Upper lobe of left lung (tissue), 4 donors: ENCODE measurements around the gene ZNF365.

Source experiments
- EP300 ChIP-seq, 4 donors: sonication (generic); formaldehyde crosslinking; IDR thresholded peaks; one replicate each; pipeline ENCODE4 v1.5.1; 2017; ENCODE audit warnings: antibody characterized with exemption in 4 of 4, control low read depth in 2 of 4
- TF ChIP-seq, protein P1 (sequence below), 6 experiments: fragments of 450-650 bp in 4 of 6; fragments of 200-600 bp in 2 of 6; sonication (generic) in 2 of 6; IDR thresholded peaks; one replicate each; pipeline ENCODE4 v1.5.1; 2016 to 2019; ENCODE audit warnings: antibody characterized with exemption in 6 of 6

DNA sequence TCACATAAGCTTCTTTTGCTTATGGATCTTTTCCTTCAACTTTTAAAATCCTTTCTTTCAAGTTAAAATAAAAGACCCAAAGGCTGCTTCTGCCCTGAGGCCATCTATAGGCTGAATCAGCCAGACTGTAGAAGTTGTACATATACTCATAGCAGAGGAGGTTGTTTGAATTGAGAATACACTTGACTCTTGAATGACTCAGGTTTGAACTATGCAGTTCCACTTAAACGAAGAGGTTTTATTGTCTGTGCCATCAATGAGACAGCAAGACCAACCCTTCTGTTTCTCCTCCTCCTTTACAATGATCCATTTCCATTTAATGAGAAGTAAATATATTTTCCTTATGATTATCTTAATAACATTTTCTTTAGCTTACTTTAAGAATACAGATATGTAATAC, 5.8 kb downstream of the ZNF365 start:
- TF ChIP-seq, protein P1, sequence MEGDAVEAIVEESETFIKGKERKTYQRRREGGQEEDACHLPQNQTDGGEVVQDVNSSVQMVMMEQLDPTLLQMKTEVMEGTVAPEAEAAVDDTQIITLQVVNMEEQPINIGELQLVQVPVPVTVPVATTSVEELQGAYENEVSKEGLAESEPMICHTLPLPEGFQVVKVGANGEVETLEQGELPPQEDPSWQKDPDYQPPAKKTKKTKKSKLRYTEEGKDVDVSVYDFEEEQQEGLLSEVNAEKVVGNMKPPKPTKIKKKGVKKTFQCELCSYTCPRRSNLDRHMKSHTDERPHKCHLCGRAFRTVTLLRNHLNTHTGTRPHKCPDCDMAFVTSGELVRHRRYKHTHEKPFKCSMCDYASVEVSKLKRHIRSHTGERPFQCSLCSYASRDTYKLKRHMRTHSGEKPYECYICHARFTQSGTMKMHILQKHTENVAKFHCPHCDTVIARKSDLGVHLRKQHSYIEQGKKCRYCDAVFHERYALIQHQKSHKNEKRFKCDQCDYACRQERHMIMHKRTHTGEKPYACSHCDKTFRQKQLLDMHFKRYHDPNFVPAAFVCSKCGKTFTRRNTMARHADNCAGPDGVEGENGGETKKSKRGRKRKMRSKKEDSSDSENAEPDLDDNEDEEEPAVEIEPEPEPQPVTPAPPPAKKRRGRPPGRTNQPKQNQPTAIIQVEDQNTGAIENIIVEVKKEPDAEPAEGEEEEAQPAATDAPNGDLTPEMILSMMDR (IDR thresholded peaks at IDR 0.05): no peak
- TF ChIP-seq EP300 (IDR thresholded peaks at IDR 0.05): no peak
